ENCODE measurements around the gene MED25. TPM values are rescaled to one million over a fixed set of nuclear protein-coding genes. Genes with fewer than 3 reads are reported as not detected.

Gene MED25
- total and polyA plus RNA-seq, 9 of the 15 experiments (the other 6 are each of a cell fraction or from before 2014, with no cell fraction given) = 4.1 to 93.9 (median 19.3) TPM

- TF ChIP-seq ZNF277 (CRISPR knock-in tag; IDR thresholded peaks at IDR 0.05; ENCODE audit: borderline replicate concordance) = no peak
These were observed 30.8 kb downstream of the MED25 start (continued) for GRCh38 chr19:49848938-49849337.

GRCh38 chr19:49849433-49850220 is 31.5 kb downstream of the MED25 start:
- H3K9me3 ChIP-seq (replicated peaks; ENCODE audit: control insufficient read depth, insufficient read depth, low read depth, low read length) = 0 out of 2 replicates have a peak, but pooled peaks cover 6% of the 10 kb centered on the region
- H3K27ac ChIP-seq (ENCODE audit: extremely low read depth, low read depth, low read length) = peak overlapping the region; percentile 100
- peaks cover 23% of the 10 kb centered on the region for H3K36me3 ChIP-seq (ENCODE audit: control insufficient read depth, insufficient read depth, low read length)
- H3K9me1 ChIP-seq (ENCODE audit: control insufficient read depth, insufficient read depth, low read length) = peaks cover 11% of the 10 kb centered on the region
- peaks cover 39 to 54% of the 10 kb centered on the region in 2 experiments for H3K4me1 ChIP-seq (replicated peaks in 1 of 2; ENCODE audit: control insufficient read depth in 2 of 2, insufficient read depth in 2 of 2, low read length in 2 of 2)
- peak overlapping the region; percentile 97 to 99 for H3K9ac ChIP-seq (ENCODE audit: insufficient read depth in 1 of 2, low read depth in 2 of 2, low read length in 2 of 2)
- CTCF ChIA-PET (ENCODE audit: low intra/inter-chr PET ratio) = interaction anchor here (0.6 kb wide), 1 partner anchor 165 kb away, joined by 3 read pairs; no protein-coding TSS in a partner anchor
- H3K4me3 ChIP-seq = peak overlapping the region; percentile 87
- 28% methylated on average over 15 of the region's 15 CpGs for WGBS (ENCODE audit: insufficient coverage, low coverage, missing lambda C conversion rate)
- H3K27me3 ChIP-seq (ENCODE audit: control insufficient read depth in 2 of 2, insufficient read depth in 2 of 2, low read length in 2 of 2) = no peaks in the 10 kb centered on the region
- no TSS peak for BruUV-seq (replicated peaks)
- no peak for FAIRE-seq
- H3K4me2 ChIP-seq (ENCODE audit: insufficient read depth, low read length) = peak overlapping the region; percentile 92
- DNase-seq (ENCODE audit: extremely low read depth in 1 of 4, low spot score in 3 of 4) = peak in 1 of 4 experiments; percentile 64
- intact Hi-C loops (cut with micrococcal nuclease) = no loop called here
- H2AFZ ChIP-seq (ENCODE audit: low read depth, low read length) = peak overlapping the region; percentile 97
- POLR2A ChIA-PET = interaction anchor here (0.6 to 2.0 kb wide), 17 partner anchors 9 to 174 kb away, joined by 3 to 18 read pairs (median 6); partner anchors contain the start of genes FUZ and PRMT1
- peaks cover 11% of the 10 kb centered on the region for H4K20me1 ChIP-seq (replicated peaks; ENCODE audit: control insufficient read depth, insufficient read depth, low read length)
- peak; percentile 6 for ATAC-seq
- in situ Hi-C loops (cut with MboI) = no loop called here
- H3K79me2 ChIP-seq (ENCODE audit: control insufficient read depth, insufficient read depth, low read length) = peaks cover 51% of the 10 kb centered on the region
- TF ChIP-seq NFXL1 (CRISPR knock-in tag; IDR thresholded peaks at IDR 0.05) (no peak), ATF3 (IDR thresholded peaks at IDR 0.05) (no peak; the same call in none of the 2 replicates), ATF3 (CRISPR knock-in tag; conservative IDR thresholded peaks at IDR 0.05) (no peak), ZNF449 (CRISPR knock-in tag; IDR thresholded peaks at IDR 0.05) (no peak), SOX6 (IDR thresholded peaks at IDR 0.05) (no peak), FOXM1 (IDR thresholded peaks at IDR 0.05; ENCODE audit: low read depth) (no peak), FOXM1 (CRISPR knock-in tag; IDR thresholded peaks at IDR 0.05; ENCODE audit: low read depth) (no peak), ESRRA (IDR thresholded peaks at IDR 0.05; ENCODE audit: borderline replicate concordance, low read depth) (no peak), BRF2 (IDR thresholded peaks at IDR 0.05; ENCODE audit: borderline replicate concordance, insufficient read depth, insufficient read length) (no peak), UBTF (IDR thresholded peaks at IDR 0.05; ENCODE audit: borderline replicate concordance in 1 of 2, low read depth in 2 of 2, low read length in 2 of 2) (no peak)

All from K562 (cell line).